GM12865 (cell line): ENCODE results near the gene CENPB.

Experiments
- DNase-seq: peaks from one replicate; pipeline ENCODE4 v3.0.0; 2010; ENCODE audit warnings: low read depth
- H3K4me3 ChIP-seq: 2 replicates; pipeline ENCODE4 v1.5.1; 2011; ENCODE audit warnings: mild to moderate bottlenecking, low read depth, low read length, control low read depth
- CTCF ChIP-seq: IDR thresholded peaks from 2 replicates; pipeline ENCODE4 v1.5.1; 2011; ENCODE audit warnings: low read length, control low read depth, low read depth, inconsistent platforms; ENCODE audit not compliant: insufficient read depth; ENCODE audit errors: missing control alignments

The CENPB gene

DNA sequence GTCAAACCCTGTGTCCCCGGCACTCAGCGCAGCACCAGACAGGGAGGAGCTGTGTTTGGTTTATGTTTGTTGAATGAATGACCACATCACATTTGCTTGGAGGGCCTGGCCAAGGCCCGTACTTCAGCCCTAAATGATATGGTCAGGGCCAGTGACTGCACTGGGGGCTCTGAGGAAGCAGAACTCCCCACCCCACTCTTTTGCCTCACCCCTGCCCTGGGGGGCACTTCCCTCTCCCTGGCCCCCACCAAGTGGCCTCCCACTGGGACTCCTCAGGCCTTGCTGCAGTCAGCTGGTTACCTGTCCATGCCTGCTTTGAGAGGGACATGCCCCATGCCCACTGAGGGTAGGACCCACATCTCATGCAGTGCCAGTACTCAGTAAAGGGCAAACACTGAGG lies 21.9 kb downstream of the CENPB start:
- TF ChIP-seq CTCF = no peak
- DNase-seq = no peak
- H3K4me3 ChIP-seq = no peak overlapping the region

DNA sequence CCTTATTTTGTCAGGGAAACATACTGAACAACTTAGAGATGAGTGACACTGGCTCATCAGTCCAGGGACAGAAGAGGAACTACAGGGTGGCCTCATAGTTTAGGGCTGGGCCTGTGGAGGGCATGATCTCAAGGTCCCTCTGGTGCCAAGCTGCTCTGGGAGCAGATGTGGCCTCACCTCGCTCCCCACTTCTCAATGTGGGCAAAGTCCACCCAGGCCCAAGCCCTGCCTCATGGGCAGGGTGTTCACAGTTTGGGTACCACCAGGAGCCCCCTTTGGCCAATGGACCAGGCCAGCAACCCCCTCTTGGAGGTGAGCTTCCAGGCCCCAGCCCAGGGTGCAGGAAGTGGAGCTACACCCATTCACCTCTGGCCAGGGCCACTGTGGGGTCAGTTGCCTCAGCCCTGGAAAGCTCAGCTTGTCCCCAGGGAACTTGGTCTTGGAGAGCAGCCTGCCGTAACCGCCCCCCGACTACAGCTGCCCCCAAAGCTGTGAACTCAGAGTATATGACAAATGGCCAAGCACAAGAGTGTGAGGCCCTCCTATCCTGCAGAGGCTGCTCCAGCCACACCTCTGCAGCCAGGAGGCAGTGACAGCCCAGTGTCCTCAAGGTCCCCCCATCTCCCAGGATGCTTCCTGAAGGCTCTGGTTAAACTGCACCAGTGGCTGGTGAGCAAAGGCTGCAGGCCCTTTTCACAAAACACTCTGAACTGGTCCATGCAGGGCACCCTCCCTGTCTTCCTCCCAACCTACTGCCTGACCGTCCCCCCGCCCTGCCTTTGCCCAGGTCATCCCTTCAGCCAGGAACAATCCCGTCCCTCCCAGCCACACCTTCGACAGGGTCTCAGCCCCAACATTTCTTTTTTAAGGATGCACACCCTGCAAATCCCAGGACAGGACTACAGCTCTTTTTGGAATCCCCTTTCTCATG lies 22.6 kb downstream of the CENPB start:
- no peak for TF ChIP-seq CTCF
- no peak for DNase-seq
- no peak overlapping the region for H3K4me3 ChIP-seq

DNA sequence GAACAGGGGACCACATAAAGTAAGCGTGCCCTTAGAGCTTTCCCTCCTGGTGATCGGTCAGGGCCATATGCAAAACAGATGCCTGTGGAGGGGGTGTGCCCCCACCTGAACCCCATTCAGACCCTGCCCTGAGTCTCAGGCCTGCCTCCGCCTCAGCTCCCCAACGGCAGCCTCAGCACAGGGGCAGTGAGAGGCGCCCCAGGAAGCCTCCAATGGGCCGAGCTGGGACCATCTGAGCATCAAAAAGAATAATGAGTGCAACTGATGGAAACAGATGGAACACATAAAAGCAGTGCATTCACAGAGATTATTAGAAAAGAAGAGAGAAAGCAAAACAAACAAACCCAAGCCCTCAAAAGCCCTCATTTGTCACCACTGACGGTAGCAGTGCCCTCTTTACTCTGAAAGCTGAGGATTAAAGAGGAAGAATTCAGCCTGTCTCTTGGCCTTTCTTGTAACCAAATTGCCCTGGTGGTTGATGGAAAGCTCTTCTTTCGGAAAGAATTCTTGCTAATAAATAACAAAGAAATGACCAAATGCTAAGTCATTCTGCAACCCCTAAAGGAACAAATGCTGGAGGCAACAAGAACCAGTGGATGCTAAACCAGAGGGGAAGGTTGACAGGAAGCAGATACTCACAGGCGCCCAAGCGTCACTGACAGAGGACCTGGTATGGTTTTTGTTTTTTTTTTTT lies 25.7 kb downstream of the CENPB start:
- no peak for DNase-seq
- no peak overlapping the region for H3K4me3 ChIP-seq
- no peak for TF ChIP-seq CTCF

DNA sequence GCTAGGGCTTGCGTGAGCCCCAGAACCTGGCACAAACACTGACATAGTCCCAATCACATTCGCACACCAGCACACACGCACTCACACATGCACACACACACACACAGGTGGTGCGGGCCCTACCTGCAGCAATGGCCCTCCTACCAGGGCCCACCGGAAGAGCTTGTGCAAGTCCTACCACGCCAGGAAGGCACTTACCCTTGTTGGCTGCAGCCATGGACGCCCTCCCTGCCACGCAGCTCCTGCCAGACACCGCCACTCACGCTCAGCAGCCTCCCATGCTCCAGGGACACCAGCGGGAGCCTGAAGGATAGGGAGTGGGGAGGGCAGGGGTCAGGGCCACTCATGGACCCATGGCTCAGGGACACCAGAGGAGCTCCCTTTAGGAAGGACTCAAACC lies 26.7 kb downstream of the CENPB start:
- TF ChIP-seq CTCF = no peak
- no peak for DNase-seq
- no peak overlapping the region for H3K4me3 ChIP-seq

GRCh38 chr20:3759316-3759823 lies 27.2 kb downstream of the CENPB start:
- TF ChIP-seq CTCF = no peak

DNA sequence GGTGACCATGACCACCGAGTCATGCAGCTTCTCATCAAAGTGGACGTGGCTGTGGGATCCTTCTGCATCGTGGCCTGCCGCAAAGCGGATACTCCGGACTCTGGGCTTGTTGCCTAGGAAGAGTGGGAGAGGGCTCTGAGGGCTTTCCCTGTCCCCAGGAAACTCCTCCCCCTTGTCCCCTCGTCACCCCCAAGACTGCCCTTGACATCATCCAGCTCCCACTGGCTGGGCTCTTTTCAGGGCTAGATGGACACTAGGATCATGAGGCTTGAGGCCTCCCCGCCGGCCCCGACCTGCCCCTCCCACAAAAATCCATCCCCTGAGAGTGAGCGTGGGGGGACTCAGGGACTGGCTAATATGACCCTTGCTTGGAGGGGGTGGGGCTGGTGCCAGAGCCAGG lies 28.0 kb downstream of the CENPB start:
- no peak for TF ChIP-seq CTCF
- no peak for DNase-seq

More at GRCh38 chr20:3759316-3759823, 27.2 kb downstream of the CENPB start:
- H3K4me3 ChIP-seq = no peak overlapping the region
- no peak for DNase-seq

More for the DNA sequence above, 28.0 kb downstream of the CENPB start:
- no peak overlapping the region for H3K4me3 ChIP-seq
